ENCODE data around the gene IL27RA.

IL27RA gene

DNA sequence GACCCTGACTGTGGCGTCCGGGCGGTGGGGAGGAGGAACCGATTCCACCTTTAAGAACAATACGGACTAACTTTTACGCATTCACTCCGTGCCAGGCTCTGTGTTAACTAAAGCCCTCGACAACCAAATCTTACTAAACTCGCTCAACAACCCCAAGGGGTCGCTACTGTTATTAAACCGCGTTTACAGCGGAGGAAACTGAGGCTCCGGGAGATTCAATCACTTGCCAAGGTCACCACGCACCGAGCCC is 57.8 kb downstream of the IL27RA start:
- DNase-seq (ENCODE audit: low read depth): no peak

DNA sequence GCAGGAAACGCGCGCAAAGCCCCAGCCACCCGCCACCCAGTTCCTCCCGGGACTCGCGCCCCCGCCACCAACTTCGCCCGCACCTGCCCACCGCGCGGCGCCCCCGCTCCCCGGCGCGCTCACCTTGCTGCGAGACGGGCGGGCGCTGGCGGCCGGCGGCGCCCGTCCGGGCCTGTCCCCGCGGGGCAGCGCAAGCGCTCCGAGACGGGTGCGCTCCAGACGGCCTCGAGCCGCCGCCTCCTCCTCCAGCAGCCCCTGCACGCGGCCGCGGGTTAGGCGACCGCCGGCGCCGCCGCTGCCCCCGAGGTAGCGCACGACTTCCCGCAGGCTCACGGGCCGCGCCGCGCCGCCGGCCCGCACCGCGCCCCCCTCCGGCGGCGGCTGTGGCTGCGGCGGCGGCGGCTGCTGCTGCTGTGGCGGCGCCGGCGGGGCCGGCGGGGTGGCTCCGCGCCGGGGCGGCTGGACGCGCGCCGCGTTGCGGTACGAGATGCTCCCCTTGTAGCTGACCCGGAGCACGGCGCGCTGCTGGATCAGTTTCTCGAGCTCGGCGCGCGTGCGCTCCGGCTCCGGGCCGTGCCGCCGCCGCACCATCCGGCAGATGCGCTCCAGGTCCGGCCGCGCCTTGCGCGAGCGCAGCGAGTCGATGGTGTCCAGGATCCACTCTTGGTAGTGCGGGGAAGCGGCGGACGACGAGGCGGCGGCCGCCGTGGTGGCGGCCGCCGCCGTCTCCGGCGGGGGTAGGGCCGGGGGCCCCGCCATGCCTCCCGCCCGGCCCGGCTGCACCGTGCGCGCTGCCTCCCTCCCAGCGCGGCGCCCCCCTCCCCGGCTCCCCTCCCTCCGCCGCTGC is 58.3 kb downstream of the IL27RA start:
- no peak for DNase-seq (ENCODE audit: low read depth)

DNA sequence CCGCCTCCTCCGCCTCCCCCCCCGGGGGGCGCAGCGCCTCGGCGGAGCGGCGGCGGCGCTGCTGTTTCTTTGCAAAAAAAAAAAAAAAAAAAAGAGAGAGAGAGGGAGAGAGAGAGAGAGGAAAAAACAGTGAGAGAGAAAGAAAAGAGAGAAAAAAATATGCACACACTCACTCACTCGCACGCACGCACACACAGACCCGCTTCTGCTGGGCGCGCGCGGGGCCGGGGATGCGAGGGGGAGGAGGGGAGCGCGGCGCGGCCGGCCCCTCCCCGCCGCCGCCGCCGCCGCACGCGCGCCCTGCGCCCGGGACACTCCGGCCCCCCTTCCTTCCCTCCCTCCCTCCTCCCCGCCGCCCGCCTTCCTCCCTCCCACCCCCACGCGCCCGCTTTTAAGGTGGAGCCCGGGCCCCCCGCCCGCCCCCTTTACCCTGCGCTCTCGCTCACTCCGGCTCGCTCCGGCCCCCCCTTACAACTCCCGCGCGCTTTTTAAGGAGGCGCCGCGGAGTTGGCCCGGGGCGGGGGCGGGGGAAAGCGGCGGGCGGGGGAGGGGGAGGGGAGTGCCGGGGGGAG is 59.0 kb downstream of the IL27RA start, which contains the start of gene SAMD1:
Gene SAMD1 (minus strand): TSS at position 243 of the 572 bp plus-strand sequence.
- peak; percentile 35 for DNase-seq (ENCODE audit: low read depth)

DNA sequence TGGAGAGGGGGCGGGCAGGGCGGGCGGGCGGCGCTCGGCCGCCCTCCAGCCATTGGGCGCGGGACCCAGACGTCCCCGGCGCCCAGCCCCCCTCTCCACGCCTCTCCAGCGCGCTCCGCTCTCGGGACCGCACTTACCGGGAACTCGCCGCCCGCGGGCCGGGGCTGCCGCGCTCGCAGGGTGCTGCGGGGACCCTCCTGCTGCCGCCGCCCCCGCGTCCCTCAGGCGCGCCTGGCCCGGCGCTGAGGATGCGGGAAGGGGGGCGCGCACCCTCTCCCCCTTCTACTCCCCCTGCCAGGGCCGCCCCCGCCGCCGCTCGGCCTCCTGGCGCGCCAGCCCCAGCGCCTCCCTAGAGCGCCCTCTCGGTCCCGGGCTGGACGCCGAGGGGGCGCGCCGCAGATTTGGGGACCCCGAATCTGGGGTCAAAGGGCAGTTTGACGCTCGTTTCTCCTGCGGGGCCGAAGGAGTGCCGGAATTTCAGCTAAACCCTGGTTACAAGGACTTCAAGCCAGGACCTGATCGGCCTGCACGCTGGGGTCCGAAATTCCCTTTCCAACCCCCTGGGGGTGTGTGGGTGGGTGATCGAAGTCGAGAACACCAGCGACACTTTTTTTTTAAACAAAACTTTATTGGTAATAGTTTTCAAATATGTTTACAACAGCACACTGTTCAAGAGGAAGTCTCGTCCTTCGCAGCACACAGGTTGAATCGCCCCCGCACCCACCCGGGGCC is 59.7 kb downstream of the IL27RA start:
- peak; percentile 46 for DNase-seq (ENCODE audit: low read depth)

DNA sequence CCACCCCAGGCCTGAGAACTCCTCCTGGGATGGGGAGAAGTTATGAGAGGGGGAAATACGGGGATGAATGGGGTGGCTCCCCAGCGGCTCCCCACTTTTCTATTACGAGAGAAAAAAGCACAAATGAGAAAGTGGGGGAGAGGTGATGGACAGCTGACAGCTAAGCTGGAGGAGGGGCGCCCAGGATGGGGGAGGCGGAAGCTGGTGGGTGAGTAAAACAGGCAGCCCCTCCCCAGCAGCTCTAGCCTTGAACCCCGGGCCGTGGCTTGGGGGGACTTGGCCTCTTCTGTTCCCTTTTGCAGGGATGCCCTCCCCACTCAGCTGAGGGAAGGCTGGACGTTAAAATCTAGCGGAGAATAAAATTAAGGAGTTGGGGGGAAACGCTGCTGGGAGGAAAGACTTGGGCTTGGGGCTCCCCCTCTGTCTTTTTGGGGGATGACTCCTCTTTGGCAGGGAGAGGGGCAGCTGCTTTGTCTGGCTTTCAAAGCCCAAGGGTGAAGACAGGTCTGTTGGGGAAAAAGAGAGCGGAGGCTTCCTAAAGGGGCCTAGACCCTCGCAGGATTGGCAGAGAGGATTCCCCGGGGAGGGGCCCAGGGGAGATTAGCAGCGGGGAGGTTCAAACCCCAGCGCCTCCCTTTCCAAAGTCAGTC is 60.4 kb downstream of the IL27RA start:
- no peak for DNase-seq (ENCODE audit: low read depth)

DNA sequence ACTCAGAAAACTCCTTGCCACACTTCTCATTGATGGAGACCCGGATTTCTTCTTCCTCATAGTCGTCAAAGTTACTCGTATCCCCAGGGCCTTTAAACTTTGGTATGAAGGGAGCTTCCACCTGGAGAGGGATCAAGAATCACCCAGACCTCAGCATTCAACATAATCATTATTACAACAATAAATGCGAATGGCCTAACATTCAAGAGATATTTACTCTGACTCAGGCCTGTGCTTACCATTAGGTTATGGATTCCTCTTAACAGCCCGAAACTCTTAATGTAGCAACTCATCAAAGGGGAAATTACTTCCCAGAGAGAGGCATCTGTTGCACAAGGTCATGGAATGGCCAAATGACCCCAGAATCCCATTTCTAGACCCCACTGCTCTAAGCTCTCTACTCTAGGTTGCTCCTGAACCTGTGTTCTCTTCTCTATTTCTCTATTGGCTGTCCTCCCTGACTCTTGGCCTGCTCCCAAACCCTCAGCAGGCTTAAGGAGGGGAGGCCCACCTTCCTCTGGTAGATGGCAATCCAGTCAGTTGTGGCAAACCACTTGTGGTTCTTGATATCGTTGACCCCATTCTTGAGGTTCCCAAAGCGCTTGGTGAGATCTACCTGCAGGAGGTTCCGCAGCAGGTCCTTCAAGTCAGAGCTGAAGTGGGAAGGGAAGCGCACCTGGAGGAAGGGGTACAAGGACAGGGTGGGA is 61.7 kb downstream of the IL27RA start:
- no peak for DNase-seq (ENCODE audit: low read depth)

DNA sequence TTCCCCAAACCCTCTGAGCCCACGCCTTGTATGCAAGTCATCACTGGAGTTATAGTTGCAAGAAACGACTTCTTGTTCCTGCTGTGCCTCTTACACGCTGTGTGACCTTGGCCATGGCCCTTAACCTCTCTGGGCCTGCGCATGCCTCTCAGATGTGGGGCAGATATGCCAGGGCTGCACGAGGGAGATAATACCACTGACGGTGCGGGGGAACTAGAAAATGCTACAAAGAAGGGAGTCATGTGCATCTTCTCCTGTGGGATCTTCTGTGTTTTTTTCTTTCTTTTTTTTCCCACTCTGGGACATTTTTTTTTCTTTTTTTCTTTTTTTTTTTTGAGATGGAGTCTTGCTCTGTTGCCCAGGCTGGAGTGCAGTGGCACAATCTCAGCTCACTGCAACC is 63.3 kb downstream of the IL27RA start:
- DNase-seq (ENCODE audit: low read depth): no peak

DNA sequence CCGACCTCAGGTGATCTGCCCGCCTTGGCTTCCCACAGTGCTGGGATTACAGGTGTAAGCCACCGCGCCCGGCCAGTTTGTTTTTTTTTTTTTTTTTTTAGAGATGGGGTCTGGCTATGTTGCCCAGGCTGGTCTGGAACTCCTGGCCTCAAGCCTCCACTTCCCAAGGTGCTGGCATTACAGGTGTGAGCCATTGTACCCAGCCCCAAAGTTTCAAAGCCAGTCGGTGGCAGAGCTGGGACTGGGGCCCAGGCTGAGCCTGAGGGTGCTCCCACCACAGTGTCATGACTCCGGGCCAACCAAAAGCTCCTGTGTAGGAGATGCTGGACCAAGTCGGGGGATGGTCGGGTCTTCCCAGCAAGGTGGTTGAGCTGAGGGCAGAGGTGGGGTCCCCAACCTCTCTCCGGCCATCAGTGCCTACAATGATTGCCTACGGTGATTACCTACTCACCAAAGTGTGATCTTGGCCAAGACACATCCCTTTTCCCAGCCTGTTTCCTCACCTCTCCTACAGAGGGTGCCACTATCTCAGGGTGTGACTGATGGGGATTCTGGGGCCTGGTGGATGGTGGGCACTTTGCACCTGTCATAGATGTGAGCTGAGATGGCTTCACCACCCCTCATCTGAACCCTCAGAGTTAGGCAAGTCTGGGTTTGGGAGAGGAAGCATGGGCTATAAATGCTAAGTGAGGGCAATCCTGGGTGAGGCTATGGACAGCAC is 64.9 kb downstream of the IL27RA start:
- no peak for DNase-seq (ENCODE audit: low read depth)

DNA sequence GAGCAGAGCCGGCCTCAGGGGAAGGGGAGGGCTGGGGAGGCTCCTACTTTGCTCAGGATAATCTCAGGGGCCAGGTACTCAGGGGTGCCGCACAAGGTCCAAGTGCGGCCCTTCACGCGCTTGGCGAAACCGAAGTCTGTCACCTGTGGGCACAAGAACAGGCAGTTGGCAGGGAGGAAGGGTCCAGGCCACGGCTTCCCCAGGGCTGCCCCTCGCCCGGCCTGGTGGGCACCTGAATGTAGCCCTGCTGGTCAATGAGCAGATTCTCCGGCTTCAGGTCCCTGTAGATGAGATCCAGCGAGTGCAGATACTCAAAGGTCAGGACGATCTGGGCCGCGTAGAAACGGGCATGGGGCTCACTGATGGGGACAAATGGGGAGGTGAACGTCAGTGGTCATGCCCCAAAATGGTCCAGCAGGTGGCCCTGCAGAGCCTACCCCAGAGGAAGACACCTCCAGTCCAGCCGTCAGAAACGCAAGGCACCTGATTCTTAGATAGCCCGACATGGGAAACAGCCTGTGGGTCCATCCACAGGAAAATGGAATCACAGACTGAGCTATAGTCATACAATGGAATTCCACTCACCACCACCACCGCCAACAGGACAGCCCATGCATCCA is 66.1 kb downstream of the IL27RA start:
- DNase-seq (ENCODE audit: low read depth): no peak

DNA sequence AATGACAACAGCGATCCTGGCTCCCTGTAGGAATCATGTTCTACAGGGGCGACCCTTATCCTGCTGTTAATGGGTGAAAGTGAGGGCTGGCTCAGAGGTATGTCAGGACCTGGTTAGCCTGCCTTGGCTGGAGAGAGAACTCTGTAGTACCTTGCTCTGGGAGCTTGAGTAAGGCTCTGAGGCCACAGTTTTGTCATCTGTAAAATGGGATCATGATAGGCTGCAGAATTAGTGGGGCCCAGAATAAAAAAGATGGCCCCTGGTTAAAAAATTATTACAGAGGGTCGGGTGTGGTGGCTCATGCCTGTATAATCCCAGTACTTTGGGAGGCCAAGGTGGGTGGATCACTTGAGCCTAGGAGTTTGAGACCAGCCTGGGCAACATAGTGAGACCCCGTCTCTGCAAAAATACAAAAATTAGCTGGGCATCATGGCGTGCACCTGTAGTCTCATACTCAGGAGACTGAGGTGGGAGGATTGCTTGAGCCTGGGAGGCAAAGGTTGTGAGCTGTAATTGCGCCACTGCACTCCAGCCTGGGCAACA is 69.5 kb downstream of the IL27RA start:
- no peak for DNase-seq (ENCODE audit: low read depth)

DNA sequence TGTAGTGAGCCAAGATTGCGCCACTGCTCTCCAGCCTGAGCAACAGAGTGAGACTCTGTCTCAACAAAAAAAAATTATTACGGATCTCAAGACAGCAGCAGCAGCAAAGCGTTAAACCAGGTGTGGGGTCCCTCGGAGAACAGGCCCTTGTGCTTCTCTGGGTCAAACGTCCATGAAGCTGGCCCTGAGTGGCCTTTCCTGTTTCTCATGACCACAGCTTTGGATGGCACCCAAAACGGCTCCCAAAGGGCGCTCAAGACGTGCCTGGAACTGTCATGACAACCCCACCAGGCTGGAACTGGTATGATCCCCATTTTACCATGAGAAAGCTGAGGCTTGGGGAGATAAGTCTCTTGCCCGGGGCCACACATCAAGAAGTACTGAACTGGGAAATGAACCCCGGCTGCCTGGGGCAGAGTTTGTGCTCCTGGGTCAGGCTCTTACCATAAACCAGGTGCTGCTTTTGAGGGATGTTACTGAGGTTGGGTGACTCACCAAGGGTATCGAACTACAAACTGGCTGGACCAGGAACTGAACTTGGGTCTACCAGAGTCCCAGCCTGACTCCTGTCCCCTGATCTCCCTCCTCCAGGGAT is 70.6 kb downstream of the IL27RA start:
- no peak for DNase-seq (ENCODE audit: low read depth)

DNA sequence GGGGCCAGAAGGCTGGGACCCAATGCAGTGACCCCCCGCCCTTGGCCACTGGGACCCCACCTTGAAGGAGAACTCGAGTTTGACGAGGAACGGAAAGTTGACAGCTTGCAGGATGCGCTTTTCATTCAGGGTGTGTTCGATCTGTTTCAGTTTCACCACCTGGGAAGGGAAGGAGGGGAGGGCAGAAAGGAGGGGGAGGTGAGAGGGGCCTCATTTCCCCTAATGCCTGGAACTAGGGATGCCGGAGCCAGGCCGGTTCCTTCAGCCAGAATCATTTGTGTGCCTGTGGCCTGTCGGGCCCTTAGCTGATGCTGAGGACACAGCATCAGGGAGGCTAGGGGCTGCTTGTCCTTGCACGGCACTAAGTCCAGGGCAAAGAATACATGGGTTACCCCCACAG is 71.2 kb downstream of the IL27RA start:
- no peak for DNase-seq (ENCODE audit: low read depth)

All from HS-5 (cell line).